Endometrial microvascular endothelial cells (primary cell): ENCODE measurements around the gene RPL21. TPM values are rescaled to one million over a fixed set of nuclear protein-coding genes. Genes with fewer than 3 reads are reported as not detected.

ENCODE experiments used
- total RNA-seq: library from RNA; depleted of rRNA; stranded (reverse); fragments of >200 nt; gene quantifications from one replicate; pipeline ENCODE4 v1.2.3, GENCODE V29; 2015; ENCODE audit errors: inconsistent ontology term

The RPL21 gene
- total RNA-seq, 1 donor from 2014 or later: 824 TPM

Other genes starting within 250 kb of the RPL21 start
- 40.0 TPM for gene USP12, start 79.7 kb upstream of the RPL21 start, total RNA-seq
- gene RASL11A, start 19.3 kb downstream of the RPL21 start, total RNA-seq: 14.9 TPM
- 132 TPM for gene GTF3A, start 173.1 kb downstream of the RPL21 start, total RNA-seq
- 49.0 TPM for gene MTIF3, start 199.0 kb downstream of the RPL21 start, total RNA-seq